NCI-H187 (cell line): Measurements from ENCODE around the gene C11orf21.

Source experiments
- DNase-seq, 2 experiments: peaks; one replicate each; lab custom pipeline; 2025; lab: John Stamatoyannopoulos, UW

Gene C11orf21

DNA sequence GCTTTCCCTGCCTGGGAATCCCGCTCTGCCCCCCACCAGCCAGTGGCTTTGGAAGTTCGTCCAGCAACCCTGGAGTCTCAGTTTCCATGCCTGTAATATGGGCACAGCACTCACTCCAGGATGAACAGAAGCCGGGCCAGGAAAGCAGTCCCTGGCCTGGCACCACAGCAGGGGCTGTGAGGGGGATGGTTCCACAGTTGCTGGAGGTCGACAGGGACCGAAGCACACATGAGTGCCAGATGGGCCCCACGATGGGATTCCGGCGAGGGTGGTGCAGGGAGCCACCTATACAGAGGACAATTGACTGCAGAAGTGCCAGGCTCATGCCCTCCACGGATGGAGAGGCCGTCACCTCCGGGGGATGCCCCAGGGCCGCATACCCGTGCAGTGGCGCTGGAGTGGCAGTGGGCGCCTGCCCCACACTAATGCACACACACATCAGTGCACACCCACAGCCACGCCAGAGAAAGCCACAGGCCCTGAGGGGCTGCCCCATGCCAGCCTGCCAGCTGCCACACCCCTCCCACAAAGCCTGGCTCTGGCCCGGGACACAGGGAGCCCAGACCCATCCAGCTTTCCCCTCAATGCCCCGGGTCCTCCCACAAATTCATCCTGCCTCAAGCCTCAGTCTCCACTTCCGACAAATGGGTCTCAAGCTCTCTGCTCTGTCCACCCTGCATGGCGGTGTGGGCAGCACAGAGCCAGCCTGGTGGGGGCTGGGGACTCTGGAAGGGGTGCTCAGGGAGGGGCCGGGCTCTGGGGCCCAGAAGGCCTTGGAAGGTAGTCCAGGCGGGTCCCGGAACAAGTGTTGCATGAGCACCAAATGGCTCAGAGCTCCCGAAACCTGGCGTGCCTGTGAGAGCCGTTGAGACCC is 41.0 kb downstream of the C11orf21 start:
- DNase-seq: no peak

DNA sequence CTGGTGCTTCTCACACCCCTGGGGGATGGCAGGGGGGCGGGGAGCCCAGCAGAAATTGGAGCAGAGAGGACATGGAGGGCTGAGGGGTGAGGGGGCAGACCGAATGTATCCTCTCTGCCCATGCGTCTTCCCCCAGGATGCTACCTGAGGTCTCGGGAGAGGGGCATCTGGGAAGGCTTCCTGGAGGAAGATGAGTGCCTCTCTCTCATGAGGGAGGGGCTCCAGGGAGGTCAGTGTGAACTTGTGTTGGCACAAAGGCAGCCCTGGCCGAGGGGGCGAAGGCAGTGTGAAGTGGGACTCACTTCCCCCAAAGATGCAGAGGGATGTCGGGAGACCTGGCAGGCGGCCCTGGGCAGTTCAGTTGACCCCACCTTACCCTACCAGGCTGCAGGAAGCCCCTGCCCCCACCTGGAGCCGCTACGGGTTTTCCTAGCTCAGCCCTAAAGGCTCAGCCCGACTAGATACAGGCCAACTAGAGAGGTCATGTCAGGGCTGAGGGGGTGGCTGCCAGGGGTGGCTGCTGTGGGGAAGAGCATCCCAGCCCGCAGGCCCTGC is 41.7 kb downstream of the C11orf21 start:
- DNase-seq: no peak

DNA sequence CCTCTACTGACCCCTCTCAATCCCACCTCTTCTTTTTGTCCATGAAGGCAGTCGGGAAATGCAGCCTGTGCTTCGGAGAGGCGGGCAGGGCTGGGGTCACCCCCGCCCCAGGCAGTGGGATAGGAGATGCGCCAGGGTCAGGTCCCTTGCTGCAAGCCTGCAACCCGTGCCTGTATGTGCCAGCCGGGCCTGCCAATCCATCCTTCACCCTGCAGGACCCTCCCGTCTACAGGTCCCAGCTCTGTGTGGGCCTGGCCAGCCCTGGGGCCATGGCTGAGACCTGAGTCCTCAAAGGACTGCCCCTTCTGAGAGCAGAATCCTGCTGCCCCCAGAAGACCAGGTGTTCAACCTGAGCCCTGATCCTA is 42.3 kb downstream of the C11orf21 start:
- no peak for DNase-seq

DNA sequence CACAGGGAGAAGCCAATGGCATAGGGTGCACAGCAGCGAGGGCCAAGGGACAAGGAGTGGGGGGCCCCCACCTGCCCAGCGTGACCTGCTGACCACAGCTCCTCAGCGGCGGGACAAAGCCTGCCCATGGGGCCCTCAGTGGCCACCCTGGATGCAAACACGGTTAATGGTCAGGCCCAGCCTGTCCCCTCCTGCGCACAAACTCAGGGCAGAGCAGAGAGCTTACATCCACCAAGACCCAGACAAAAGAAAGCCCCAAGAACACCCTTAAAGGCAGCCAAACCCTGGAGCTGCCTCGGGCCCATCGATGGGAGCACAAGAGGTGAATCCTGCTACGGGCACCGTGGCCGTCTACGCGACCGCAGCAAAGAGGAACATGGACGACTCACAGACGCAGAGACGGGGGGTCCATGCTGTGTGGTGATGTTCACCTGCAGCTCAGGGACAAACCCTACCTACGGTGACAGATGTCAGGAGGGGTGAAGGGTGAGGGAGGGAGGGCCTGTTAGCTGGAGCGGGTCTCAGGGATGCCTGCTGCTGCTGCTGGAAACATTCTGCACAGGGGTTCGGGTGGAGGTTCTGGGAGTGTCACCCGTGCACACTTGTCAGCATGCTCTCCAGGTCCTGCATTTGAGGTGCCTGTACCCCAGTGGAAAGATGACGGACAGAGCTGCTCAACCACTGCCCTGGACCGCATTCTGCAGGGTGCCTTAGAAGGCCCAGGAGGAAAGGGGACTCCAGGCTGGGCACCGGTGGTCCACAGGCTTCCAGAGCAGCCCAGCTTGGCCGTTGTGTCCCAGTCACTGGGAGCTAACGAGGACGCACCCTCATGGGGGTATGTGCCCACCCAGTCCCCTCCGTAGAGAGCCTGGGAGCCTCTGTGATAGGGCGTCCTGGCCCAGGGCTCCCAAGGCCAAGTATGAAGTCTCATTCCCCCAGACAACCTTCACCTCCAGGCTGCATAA is 42.9 kb downstream of the C11orf21 start:
- no peak for DNase-seq

DNA sequence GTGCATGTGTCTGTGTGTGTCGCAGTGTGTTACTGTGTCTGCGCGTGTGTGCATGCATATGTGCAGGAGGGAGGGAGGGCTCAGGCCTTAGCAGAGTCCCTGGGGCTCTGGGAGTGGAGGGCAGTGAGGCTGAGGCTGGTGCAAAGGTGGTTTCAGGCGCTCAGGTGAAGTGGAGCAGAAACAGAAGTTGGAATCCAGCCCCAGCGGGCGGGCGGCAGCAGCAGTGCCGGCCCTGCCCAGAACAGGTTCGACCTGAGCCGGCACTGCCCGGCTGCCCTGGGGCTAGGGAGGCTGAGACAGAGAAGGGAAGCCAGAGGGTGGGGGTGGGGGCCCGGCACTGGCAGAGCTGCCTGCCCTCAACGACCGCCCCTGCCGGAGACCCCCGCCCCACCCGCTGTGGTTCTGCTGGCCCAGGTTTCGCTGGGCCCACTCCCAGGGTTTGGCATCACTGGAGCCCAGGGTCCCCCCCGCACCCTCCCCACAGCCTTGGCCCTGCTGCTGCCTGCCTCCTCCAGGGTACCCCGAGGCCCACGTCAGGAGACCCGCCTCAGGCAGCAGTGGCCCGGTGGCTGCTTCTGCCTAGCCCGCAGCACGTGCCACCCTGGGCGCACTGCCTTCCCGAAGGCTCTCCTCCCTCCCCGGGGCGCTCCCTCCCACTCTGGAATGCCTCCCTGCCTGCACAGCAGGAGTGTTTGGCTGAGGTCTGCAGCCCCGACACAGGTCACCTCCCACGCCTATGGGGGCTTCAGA is 44.6 kb downstream of the C11orf21 start:
- no peak for DNase-seq

DNA sequence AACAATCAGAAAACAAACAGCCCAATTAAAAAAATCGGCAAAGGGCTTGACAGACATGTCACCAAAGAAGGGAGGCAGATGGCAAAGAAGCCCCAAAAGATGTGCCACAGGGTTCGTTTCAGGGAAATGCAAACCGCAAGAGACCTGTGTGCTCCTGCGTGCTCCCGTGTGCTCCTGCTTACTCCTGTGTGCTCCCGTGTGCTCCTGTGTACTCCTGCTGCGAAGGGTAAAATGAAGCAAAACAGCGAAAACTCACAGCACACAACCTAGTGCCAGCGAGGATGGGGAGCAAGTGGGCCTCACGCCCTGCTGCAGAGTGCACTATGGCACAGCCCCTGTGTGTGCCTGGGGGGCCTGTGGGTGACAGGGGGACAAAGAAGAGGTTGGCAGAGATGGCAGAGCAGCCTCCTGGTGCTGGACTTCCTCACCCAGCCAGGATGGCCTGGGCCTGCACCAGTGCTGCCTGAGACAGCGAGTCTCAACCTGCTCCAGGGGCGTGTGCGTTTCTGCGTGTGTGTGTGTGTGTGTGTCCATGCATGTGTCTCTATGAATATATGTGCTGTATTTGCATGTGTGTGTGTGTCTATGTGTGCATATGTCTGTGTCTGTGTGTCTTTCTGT is 45.3 kb downstream of the C11orf21 start:
- no peak for DNase-seq

DNA sequence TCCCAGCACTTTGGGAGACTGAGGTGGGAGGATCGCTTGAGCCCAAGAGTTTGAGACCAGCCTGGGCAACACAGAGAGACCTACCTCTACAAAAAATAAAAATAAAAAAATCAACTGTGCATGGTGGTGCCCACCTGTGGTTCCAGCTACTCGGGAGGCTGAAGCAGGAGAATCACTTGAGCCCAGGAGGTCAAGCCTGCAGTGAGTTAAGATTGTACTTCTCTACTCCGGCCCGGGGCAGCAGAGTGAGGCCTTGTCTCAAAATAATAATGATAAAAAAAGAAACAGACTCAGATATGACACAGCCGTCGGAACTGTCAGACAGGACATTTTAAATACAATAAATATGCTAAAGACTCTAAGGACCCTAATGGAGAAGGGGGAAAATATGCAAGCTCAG is 49.7 kb downstream of the C11orf21 start:
- DNase-seq: no peak

DNA sequence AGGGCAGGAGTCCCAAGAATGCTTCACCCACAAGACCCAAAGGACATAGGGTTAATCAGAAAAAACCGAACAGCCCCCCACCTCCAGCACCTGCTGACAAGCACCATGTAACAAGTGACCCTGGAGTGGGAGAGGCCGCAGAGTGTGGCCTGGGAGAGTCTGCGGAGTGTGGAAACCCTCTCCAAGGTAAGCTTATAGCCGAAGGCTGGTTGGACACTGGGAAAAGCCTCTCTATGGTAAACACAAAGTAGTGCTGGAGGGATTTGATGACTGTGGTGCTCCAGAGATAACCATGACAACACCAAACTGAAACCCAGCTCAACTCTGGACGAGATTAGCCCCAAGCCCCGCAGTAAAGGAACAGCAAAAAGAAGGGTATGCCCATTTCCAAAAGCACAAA is 50.6 kb downstream of the C11orf21 start:
- no peak for DNase-seq

DNA sequence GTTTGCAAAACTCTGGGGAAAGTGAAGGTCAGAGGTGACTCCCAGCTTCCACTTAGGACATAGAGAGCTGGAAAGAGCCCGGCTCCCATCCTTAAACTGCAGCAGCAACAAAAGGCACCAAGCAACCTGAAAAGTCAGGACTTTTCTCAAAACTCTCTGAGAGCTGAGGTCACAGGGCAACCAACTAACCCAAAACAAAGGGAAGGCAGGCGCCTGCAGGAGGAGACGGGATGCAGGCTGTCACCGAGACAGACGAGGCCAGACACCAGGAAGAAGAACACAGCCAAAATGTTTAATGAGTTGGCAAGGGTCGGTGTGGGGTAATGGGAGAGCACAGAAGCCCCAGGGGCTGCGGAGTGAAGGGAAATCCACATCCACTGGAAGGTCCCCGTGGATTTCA is 51.2 kb downstream of the C11orf21 start:
- no peak for DNase-seq

DNA sequence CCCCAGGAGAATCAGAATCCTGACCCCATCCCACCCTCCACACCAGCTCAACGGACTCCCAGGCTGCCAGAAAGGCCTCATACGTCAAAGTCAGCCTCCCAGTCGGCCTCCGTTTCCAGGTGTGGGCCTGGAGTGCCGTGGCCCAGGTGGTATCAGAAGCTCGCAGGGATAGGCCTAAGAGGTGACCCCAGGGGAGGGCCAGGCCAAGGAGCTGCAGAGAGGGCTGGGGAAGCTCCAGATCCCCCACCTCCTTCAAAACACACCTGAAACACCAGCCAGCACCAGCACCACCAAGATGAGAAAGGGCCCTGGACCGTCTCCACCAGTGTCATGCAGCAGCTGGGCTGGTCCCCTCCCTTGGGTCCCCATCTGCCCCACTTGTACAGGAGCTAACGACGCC is 51.7 kb downstream of the C11orf21 start:
- no peak for DNase-seq

DNA sequence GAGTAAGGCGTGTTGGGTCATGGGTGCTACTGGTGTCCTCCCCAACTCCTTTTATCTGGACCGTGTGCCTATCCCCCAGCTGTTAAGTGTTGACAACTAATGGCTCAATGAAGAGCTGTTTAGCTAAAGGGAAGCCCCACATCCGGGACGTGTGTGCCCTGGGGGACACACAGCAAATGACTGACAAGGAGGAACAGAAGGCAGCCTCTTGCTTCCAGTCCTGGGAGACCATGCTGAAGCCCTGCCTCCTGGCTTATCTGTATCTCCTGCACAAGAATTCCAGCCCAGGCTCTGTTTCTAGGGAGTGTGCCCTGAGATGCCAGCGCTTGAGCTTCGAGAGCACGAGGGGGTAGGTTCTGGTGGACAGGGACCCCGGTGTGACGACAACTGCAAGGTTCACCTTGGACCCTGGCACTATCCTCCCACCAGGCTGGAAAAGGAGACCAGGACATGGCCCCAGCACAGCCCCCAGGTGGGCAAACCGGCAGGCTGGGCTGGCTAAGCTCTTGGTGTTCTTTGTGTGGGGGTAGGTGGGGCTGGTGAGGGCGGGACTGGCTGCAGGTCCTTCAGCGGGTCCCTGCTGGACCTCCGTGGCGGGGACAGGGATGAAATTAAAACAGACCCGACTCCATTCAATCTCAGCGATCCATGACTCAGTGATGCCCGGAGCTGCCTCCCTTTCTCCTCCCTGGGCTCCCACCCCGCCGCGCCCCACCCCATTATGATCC is 52.4 kb downstream of the C11orf21 start:
- DNase-seq: no peak

DNA sequence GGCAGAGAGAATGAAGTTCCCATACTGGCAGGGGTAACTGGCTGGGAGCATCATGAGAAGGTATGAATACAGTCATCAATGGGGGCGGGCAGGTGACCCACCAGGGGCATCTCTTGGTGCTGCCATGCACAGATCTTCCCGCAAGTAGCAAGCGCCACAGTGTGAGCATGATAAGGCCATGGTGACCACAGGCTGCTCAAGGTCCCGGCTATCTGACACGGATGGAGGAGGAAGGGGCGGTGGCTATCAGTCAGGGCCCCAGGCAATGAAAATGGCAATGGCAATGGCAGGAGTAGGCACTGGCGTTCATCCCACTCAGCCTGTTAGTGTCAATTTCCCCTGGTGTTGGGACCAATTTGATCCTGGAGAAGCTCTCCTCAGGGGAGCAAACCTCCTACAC is 53.0 kb downstream of the C11orf21 start:
- DNase-seq: no peak

DNA sequence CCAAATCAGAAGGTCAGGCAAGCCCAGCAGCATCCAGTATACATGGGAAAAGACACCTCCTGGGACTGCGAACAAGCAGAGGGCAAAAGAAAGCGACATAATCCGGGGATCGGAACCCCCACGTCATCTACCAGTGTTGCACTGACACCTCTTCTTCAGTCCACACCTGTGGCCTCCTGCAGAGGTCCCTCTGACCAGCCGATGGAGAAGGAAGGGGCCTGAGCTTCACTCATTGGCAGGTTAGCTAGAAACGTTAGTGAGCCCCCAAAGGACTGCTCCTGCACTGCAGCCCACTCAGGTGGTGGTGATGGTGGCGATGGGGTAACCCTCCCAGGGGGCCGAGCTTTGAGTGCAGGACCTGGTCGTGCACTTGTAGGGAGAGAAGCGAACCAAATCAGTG is 53.5 kb downstream of the C11orf21 start:
- no peak for DNase-seq

DNA sequence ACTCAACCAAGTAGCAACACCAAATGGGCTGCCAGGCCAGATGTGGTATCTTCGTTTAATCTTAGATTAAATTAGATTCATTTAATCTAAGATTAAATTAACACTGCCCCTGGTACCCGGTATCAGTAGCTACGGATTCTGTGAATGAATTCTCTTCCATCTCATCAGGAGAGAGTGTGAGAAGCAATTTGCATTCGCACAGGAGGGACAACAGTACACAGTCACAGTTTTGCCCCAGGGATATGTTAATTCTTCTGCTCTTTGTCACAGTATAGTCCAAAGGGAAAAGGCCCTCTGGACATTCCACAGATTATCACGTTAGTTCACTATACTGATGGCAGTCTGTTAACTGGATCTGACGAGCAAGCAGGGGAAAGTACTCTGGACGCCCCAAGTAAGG is 54.2 kb downstream of the C11orf21 start:
- DNase-seq: no peak
